ENCODE results near the gene NEMP2. TPM values are rescaled to one million over a fixed set of nuclear protein-coding genes. Genes with fewer than 3 reads are reported as not detected.

The NEMP2 gene
- total and polyA plus RNA-seq, 2 of the 4 experiments (the other 2 are of a cell fraction), result 1.1 to 1.3 TPM

DNA sequence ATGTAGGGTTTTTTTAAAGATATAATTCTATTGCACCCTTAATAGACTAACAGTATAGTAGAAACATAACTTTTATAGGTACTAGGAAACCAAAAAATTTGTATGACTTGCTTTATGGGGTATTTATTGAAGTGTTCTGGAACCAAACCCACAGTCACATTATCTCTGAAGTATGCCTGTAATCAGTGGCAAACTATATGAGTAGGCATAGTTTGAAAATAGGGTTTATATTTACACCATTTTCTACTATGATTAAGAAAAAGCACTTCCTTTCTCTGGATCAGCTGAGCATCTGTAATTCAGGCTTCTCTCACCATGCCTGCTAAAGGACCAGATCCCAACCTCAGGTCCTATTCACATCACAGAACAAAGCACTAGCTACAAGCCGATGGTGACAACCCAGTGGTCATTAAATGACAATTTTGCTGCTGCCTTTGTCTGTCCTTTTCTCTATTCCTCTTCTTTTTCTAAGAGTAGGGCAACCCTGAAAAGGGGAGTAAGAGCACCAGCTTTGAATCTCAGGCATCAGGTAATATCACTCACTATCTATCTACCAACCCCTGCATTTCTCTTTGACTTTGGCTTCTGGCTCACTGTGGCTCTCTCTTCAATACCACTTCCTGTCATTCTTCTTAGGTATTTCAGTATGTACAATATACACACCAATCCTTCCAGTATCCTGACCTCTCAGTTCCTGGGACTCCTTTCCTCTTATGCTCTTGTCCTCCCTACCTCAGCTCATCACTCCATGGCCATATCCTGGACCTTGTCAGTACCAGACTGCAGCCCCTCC lies 14.4 kb downstream of the NEMP2 start:
- Histone ChIP-seq H4K20me1 (ENCODE audit: insufficient read depth, low read length) (no peaks in the 10 kb centered on the region), H4K8ac (ENCODE audit: low read depth in 2 of 2, low read length in 2 of 2) (no peak overlapping the region), H2BK5ac (ENCODE audit: low read depth, low read length, poor library complexity, severe bottlenecking) (no peak overlapping the region), H2BK15ac (ENCODE audit: low read depth, low read length) (no peak overlapping the region), H3K27ac (ENCODE audit: insufficient read depth, low read length) (no peak overlapping the region), H2BK120ac (ENCODE audit: low read depth, low read length) (no peak overlapping the region), H3K23ac (ENCODE audit: low read depth, low read length) (no peak overlapping the region), H2BK20ac (ENCODE audit: low read depth, low read length) (no peak overlapping the region), H3K18ac (ENCODE audit: low read depth, low read length) (no peak overlapping the region), H4K5ac (ENCODE audit: low read depth, low read length) (no peak overlapping the region), H3K56ac (ENCODE audit: extremely low read depth, insufficient read depth, low read length) (no peak overlapping the region), H3K27me3 (ENCODE audit: control insufficient read depth, insufficient read depth, low read length) (no peaks in the 10 kb centered on the region), H4K91ac (ENCODE audit: insufficient read depth, low read depth, low read length) (no peak overlapping the region), H2AK9ac (replicated peaks; ENCODE audit: low read depth, low read length, poor library complexity) (no peak overlapping the region), H3K79me1 (ENCODE audit: low read depth in 1 of 2, low read length in 2 of 2) (no peaks in the 10 kb centered on the region), H3K9me3 (ENCODE audit: control insufficient read depth, insufficient read depth, low read length) (no peaks in the 10 kb centered on the region), H3K4ac (ENCODE audit: low read depth, low read length) (no peak overlapping the region), H3K4me3 (ENCODE audit: insufficient read depth, low read depth, low read length) (no peak overlapping the region), H2AK5ac (ENCODE audit: low read depth, low read length) (no peak overlapping the region), H3K9me1 (ENCODE audit: insufficient read depth, low read length) (no peaks in the 10 kb centered on the region), H2AFZ (replicated peaks; ENCODE audit: low read length, poor library complexity) (no peak overlapping the region), H3K36me3 (ENCODE audit: control insufficient read depth, insufficient read depth, low read length) (0 out of 2 replicates have a peak, but pooled peaks cover 2% of the 10 kb centered on the region), H3K9ac (ENCODE audit: low read depth, low read length) (no peak overlapping the region), H3K14ac (replicated peaks; ENCODE audit: low read depth, low read length) (no peak overlapping the region; the same call in 1 of the 2 replicates), H3K4me2 (ENCODE audit: low read depth, low read length) (no peak overlapping the region), H3K4me1 (ENCODE audit: control insufficient read depth, insufficient read depth, low read length) (no peaks in the 10 kb centered on the region)
- no peak for ATAC-seq (ENCODE audit: low read depth)
- CTCF ChIA-PET, result no interaction called here
- DNase-seq, result no peak
- WGBS, 2 experiments (ENCODE audit: extremely low coverage in 2 of 2, insufficient read length in 1 of 2), result no CpG with 5 or more reads among the region's 1 CpG
- intact Hi-C loops (cut with micrococcal nuclease), result no loop called here
- POLR2A ChIA-PET (ENCODE audit: unreplicated experiment), result no interaction called here
- dilution Hi-C loops (cut with HindIII; ENCODE audit: low sequenced_read_pairs, unreplicated experiment), result no loop called here
- TF ChIP-seq RCOR1 (IDR thresholded peaks at IDR 0.05; ENCODE audit: insufficient replicate concordance, low read length), result no peak
- TF ChIP-seq MAZ (IDR thresholded peaks at IDR 0.05; ENCODE audit: borderline replicate concordance, low read depth, low read length), result no peak
- TF ChIP-seq RFX5 (IDR thresholded peaks at IDR 0.05; ENCODE audit: low read depth, low read length), result no peak
- no peak for TF ChIP-seq CHD1 (IDR thresholded peaks at IDR 0.05; ENCODE audit: low read depth, low read length)
- no peak for TF ChIP-seq RAD21 (IDR thresholded peaks at IDR 0.05; ENCODE audit: low read length)
- TF ChIP-seq MAFK (IDR thresholded peaks at IDR 0.05; ENCODE audit: low read depth, low read length), result no peak
- TF ChIP-seq, protein P1, sequence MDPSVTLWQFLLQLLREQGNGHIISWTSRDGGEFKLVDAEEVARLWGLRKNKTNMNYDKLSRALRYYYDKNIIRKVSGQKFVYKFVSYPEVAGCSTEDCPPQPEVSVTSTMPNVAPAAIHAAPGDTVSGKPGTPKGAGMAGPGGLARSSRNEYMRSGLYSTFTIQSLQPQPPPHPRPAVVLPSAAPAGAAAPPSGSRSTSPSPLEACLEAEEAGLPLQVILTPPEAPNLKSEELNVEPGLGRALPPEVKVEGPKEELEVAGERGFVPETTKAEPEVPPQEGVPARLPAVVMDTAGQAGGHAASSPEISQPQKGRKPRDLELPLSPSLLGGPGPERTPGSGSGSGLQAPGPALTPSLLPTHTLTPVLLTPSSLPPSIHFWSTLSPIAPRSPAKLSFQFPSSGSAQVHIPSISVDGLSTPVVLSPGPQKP (IDR thresholded peaks at IDR 0.05; ENCODE audit: borderline replicate concordance, low read depth, low read length), result no peak
- TF ChIP-seq BHLHE40 (IDR thresholded peaks at IDR 0.05; ENCODE audit: low read depth, low read length), result no peak
- TF ChIP-seq, protein P2, sequence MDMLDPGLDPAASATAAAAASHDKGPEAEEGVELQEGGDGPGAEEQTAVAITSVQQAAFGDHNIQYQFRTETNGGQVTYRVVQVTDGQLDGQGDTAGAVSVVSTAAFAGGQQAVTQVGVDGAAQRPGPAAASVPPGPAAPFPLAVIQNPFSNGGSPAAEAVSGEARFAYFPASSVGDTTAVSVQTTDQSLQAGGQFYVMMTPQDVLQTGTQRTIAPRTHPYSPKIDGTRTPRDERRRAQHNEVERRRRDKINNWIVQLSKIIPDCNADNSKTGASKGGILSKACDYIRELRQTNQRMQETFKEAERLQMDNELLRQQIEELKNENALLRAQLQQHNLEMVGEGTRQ (IDR thresholded peaks at IDR 0.05; ENCODE audit: low read depth, low read length), result no peak
- TF ChIP-seq SMC3 (IDR thresholded peaks at IDR 0.05; ENCODE audit: low read depth, low read length), result no peak
- no peak for TF ChIP-seq FOS (IDR thresholded peaks at IDR 0.05; ENCODE audit: low read depth, low read length)
- TF ChIP-seq NFE2L2 (IDR thresholded peaks at IDR 0.05; ENCODE audit: low read depth, low read length), result no peak
- TF ChIP-seq CEBPB (IDR thresholded peaks at IDR 0.05; ENCODE audit: low read depth, low read length), result no peak
- TF ChIP-seq, protein P3, sequence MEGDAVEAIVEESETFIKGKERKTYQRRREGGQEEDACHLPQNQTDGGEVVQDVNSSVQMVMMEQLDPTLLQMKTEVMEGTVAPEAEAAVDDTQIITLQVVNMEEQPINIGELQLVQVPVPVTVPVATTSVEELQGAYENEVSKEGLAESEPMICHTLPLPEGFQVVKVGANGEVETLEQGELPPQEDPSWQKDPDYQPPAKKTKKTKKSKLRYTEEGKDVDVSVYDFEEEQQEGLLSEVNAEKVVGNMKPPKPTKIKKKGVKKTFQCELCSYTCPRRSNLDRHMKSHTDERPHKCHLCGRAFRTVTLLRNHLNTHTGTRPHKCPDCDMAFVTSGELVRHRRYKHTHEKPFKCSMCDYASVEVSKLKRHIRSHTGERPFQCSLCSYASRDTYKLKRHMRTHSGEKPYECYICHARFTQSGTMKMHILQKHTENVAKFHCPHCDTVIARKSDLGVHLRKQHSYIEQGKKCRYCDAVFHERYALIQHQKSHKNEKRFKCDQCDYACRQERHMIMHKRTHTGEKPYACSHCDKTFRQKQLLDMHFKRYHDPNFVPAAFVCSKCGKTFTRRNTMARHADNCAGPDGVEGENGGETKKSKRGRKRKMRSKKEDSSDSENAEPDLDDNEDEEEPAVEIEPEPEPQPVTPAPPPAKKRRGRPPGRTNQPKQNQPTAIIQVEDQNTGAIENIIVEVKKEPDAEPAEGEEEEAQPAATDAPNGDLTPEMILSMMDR (conservative IDR thresholded peaks at IDR 0.05; ENCODE audit: low read depth, low read length), result no peak
- TF ChIP-seq POLR2A (IDR thresholded peaks at IDR 0.05; ENCODE audit: low read depth, low read length), result no peak
- TF ChIP-seq MXI1 (IDR thresholded peaks at IDR 0.05; ENCODE audit: borderline replicate concordance, low read depth, low read length), result no peak
- in situ Hi-C loops (cut with MboI; ENCODE audit: low sequenced_read_pairs), result no loop called here
- BruUV-seq (replicated peaks), result no TSS peak
